ENCODE data around the gene TXNRD1.

- TF ChIP-seq POLR2A (IDR thresholded peaks at IDR 0.05), result no peak
- no peak for TF ChIP-seq CTCF (IDR thresholded peaks at IDR 0.05)
- TF ChIP-seq EP300 (IDR thresholded peaks at IDR 0.05), result no peak
Measured at GRCh38 chr12:104336115-104336514, 120.5 kb downstream of the TXNRD1 start.

All from ovary (tissue), 3 donors.